GM12875 (cell line): ENCODE results near the gene ARPC2.

Experiments
- H3K4me3 ChIP-seq: one replicate; pipeline ENCODE4 v1.5.1; 2011; ENCODE audit warnings: low read depth, low read length, control low read depth
- TF ChIP-seq, protein P1 (sequence below): IDR thresholded peaks from 2 replicates; pipeline ENCODE4 v1.5.1; 2011; ENCODE audit warnings: low read depth, mild to moderate bottlenecking, control low read depth, inconsistent platforms, low read length, moderate library complexity, borderline replicate concordance; ENCODE audit not compliant: insufficient read depth

ARPC2 gene

DNA sequence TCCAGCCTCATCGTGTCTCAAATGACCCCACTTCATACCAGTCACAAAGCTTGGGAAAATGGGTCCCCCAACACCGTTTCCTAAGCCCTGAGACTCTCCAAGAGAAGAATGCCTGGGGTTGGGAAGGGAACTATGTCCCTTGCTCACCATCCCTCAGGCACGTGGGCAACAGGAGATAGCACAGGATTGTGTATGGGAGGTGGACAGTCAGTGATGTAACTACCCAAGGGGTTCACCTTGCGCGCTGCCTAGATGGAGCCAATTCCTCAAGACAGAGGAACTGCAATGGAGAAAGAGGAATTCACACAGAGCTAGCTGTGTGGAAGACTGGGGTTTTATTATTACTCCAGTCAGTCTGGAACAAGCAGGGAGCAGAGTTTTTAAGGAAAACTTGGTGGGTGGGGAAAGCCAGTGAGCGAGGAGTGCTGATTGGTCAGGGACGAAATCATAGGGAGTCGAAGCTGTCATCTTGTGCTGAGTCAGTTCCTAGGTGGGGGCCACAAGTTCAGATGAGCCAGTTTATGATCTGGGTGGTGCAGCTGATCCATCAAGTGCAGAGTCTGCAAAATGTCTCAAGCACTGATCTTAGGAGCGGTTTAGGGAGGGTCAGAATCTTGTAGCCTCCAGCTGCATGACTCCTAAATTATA is 36.4 kb upstream of the ARPC2 start:
- TF ChIP-seq, protein P1, sequence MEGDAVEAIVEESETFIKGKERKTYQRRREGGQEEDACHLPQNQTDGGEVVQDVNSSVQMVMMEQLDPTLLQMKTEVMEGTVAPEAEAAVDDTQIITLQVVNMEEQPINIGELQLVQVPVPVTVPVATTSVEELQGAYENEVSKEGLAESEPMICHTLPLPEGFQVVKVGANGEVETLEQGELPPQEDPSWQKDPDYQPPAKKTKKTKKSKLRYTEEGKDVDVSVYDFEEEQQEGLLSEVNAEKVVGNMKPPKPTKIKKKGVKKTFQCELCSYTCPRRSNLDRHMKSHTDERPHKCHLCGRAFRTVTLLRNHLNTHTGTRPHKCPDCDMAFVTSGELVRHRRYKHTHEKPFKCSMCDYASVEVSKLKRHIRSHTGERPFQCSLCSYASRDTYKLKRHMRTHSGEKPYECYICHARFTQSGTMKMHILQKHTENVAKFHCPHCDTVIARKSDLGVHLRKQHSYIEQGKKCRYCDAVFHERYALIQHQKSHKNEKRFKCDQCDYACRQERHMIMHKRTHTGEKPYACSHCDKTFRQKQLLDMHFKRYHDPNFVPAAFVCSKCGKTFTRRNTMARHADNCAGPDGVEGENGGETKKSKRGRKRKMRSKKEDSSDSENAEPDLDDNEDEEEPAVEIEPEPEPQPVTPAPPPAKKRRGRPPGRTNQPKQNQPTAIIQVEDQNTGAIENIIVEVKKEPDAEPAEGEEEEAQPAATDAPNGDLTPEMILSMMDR = no peak
- H3K4me3 ChIP-seq = no peak overlapping the region

DNA sequence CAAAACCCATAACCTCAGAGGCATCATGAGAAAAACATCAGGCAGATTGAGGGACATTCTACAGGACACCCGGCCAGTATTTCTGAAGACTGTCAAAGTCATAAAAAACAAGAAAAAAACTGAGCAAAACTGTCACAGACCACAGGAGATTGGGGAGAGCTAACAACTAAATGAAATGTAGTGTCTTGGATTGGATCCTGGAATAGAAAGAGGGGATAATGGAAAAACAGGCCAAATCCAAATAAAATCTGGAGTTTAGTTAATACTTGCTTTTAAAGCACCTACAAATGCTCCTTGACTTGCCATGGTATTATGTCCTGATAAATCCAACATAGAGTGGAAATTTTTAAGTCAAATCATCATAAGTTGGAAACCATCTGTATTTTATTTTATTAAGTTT is 32.7 kb upstream of the ARPC2 start:
- H3K4me3 ChIP-seq = no peak overlapping the region
- TF ChIP-seq, protein P1 = no peak

DNA sequence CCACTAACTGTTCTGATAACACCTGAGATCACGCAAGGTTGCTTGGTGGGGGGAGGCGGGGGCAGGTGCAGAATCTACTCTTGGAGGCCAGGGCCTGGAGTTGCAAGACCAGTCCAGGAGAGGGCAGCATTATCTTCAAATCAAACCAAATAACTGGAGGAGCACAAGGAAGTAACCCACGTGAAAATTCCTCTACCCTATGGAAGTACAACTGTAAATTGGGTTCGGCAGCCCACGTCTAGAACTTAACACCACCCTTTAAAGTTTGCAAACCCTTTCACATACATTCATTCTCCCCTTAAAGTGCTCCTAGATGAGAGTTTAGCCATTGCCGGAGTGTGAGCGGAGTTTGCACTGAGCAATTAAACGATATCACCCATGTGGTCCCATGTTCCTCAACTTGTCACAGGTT is 30.6 kb upstream of the ARPC2 start:
- TF ChIP-seq, protein P1 = peak; percentile 84
- no peak overlapping the region for H3K4me3 ChIP-seq

DNA sequence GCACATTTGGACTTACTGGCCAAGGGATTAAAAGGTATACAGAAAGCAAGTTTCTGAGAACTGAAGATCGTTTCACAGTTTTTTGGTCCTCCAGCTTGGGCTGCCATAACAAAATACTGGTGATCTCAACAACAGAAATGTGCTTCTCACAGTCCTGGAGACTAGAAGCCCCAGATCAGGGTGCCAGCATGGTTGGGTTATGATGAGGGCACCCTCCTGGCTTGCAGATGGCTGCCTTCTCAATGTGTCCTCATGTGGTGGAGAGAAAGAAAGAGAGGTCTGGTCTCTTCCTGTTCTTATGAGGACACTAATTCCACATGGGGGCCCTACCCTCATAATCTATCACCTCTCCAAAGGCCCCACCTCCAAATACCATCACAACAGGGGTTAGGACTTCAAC is 30.1 kb upstream of the ARPC2 start:
- H3K4me3 ChIP-seq = no peak overlapping the region
- TF ChIP-seq, protein P1 = no peak

DNA sequence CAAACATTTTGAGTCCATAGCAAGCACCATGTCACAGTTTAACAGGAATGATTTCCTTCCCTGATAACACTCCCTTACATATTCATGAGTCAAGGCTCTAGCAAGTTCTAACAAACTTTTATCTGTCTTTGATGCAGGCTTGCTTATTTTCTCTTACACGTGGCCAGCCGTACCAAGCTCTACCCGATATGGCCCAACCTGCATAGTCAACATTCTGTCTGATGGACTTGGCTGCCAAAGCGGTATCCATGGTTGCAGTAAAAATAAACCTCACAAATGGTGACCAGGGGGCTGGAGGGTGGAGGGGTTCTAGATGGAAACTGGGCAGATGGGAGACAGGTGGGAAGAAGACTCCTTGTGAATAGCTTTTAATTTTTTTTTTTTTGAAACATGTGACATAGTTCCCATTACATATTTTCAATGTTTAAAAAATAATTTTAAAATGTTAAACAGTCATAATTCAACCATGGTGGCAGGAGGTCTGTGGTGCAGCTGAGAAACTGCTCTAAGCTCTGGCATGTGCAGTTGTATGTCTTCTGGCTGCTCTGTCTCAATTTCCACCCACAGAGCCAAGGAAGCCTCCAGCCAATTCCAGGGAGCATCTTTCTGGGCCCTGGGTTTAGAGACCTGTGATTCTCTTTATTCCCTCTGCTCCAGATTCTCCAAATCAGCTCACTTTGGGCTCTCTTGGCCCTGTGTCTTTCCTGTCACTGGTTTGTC is 29.5 kb upstream of the ARPC2 start:
- TF ChIP-seq, protein P1 = no peak

DNA sequence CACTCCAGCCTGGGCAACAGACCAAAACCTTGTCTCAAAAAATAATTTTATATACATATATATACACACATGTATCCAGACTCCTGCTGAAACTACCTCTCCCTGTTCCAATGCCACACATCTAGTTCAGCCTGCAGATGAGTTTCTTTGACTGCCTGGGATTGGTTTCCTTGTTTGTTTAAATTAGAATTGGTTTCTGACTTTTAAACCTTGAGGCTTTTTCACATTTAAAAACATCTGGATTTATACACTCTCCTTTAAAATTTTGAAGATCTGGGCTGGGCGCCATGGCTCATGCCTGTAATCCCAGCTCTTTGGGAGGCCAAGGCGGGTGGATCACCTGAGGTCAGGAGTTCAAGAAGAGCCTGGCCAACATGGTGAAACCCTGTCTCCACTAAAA is 28.5 kb upstream of the ARPC2 start:
- H3K4me3 ChIP-seq = no peak overlapping the region
- TF ChIP-seq, protein P1 = no peak

More for the DNA sequence above, 29.5 kb upstream of the ARPC2 start:
- no peak overlapping the region for H3K4me3 ChIP-seq

DNA sequence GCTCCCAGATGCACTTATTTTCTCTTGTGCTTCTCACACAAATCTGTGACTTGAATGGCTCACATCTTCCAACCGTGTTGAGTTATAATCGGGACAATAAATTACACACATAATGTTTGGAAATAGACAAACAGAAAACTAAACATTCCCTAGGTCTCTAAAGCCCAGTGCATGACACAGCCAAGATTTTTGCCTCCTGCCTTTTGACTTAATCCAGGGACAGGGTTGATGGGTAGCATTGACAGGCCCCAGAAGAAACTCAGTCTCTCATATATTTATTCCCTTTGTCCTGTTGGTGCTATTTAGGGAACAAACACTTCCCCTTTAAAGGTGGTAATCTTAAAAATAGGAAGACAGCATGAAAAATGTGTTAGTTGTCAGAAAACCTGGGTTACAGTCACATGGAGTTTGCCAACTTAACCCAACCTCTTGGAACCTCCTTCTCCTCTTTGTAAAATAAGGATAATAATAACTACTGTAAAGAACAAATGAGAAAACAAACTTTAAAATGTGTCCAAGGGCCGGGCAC is 24.0 kb upstream of the ARPC2 start:
- TF ChIP-seq, protein P1 = no peak
- no peak overlapping the region for H3K4me3 ChIP-seq
